HG02840 (cell line): Measurements from ENCODE around the gene GALC.

Experiments used
- ATAC-seq: cut with Tn5 transposase; IDR thresholded peaks from one replicate; pipeline ENCODE4 v1.9.1; 2021; ENCODE audit warnings: mild to moderate bottlenecking, moderate library complexity, moderate number of reproducible peaks; ENCODE audit not compliant: unreplicated experiment, low FRiP score

The GALC gene

GRCh38 chr14:88008039-88008742 is 15.2 kb upstream of the GALC start:
- no peak for ATAC-seq

GRCh38 chr14:88007608-88008007 is 14.6 kb upstream of the GALC start:
- no peak for ATAC-seq

- peak; percentile 92 for ATAC-seq
Measured at GRCh38 chr14:88005978-88006851, 13.2 kb upstream of the GALC start.

GRCh38 chr14:88005050-88005481 is 12.1 kb upstream of the GALC start, which contains the start of gene GPR65:
Gene GPR65 (plus strand): TSS chr14:88005135. CDS start chr14:88010848, 5,713 bp downstream.
- ATAC-seq: peak; percentile 70

GRCh38 chr14:88004506-88005036 is 11.6 kb upstream of the GALC start:
- ATAC-seq: no peak

GRCh38 chr14:88003425-88003824 is 10.4 kb upstream of the GALC start:
- no peak for ATAC-seq

GRCh38 chr14:88002421-88003075 is 9.6 kb upstream of the GALC start:
- no peak for ATAC-seq

- ATAC-seq: no peak
Measured at GRCh38 chr14:87999277-87999676, 6.3 kb upstream of the GALC start.

- ATAC-seq: no peak
Measured at GRCh38 chr14:87998482-87998881, 5.5 kb upstream of the GALC start.

- no peak for ATAC-seq
Measured at GRCh38 chr14:87996291-87996592, 3.3 kb upstream of the GALC start.

GRCh38 chr14:87995500-87996290 is 2.7 kb upstream of the GALC start:
- no peak for ATAC-seq

- ATAC-seq: no peak
Measured at GRCh38 chr14:87994974-87995373, 2.0 kb upstream of the GALC start.

- no peak for ATAC-seq
Measured at GRCh38 chr14:87992346-87992717, 650 bp downstream of the GALC start.

GRCh38 chr14:87990682-87991081 is 2.3 kb downstream of the GALC start:
- ATAC-seq: no peak

- ATAC-seq: no peak
Measured at GRCh38 chr14:87989956-87990299, 3.1 kb downstream of the GALC start.

- no peak for ATAC-seq
Measured at GRCh38 chr14:87989221-87989955, 3.6 kb downstream of the GALC start.

- no peak for ATAC-seq
Measured at GRCh38 chr14:87979689-87980088, 13.3 kb downstream of the GALC start.

- no peak for ATAC-seq
Measured at GRCh38 chr14:87975636-87976035, 17.3 kb downstream of the GALC start.

- ATAC-seq: peak; percentile 81
Measured at GRCh38 chr14:87971010-87971409, 22.0 kb downstream of the GALC start.

- no peak for ATAC-seq
Measured at GRCh38 chr14:87967496-87967895, 25.5 kb downstream of the GALC start.
